ENCODE data around the gene SGCD.

SGCD gene

GRCh38 chr5:156473269-156473908 lies 146.4 kb downstream of the SGCD start:
- FAIRE-seq (no peak), DNase-seq (ENCODE audit: insufficient read length, low spot score) (no peak)
- no peak for TF ChIP-seq POLR2A (IDR thresholded peaks at IDR 0.05; ENCODE audit: low read depth, low read length)

GRCh38 chr5:156474251-156474650 lies 147.3 kb downstream of the SGCD start:
- DNase-seq (ENCODE audit: insufficient read length, low spot score) (no peak), FAIRE-seq (no peak)
- no peak for TF ChIP-seq POLR2A (IDR thresholded peaks at IDR 0.05; ENCODE audit: low read depth, low read length)

- TF ChIP-seq POLR2A (IDR thresholded peaks at IDR 0.05; ENCODE audit: low read depth, low read length), result no peak
- FAIRE-seq, result no peak
Observed at GRCh38 chr5:156475182-156476157, 148.5 kb downstream of the SGCD start.

GRCh38 chr5:156476158-156476551 lies 149.2 kb downstream of the SGCD start:
- no peak for TF ChIP-seq POLR2A (IDR thresholded peaks at IDR 0.05; ENCODE audit: low read depth, low read length)
- no peak for DNase-seq (ENCODE audit: insufficient read length, low spot score)
- FAIRE-seq, result no peak

More at GRCh38 chr5:156475182-156476157, 148.5 kb downstream of the SGCD start:
- DNase-seq (ENCODE audit: insufficient read length, low spot score), result no peak

- FAIRE-seq, result no peak
- DNase-seq (ENCODE audit: insufficient read length, low spot score), result no peak
- no peak for TF ChIP-seq POLR2A (IDR thresholded peaks at IDR 0.05; ENCODE audit: low read depth, low read length)
Observed at GRCh38 chr5:156476678-156477077, 149.7 kb downstream of the SGCD start.

GRCh38 chr5:156477196-156477595 lies 150.2 kb downstream of the SGCD start:
- no peak for TF ChIP-seq POLR2A (IDR thresholded peaks at IDR 0.05; ENCODE audit: low read depth, low read length)
- DNase-seq (ENCODE audit: insufficient read length, low spot score) (no peak), FAIRE-seq (no peak)

- no peak for TF ChIP-seq POLR2A (IDR thresholded peaks at IDR 0.05; ENCODE audit: low read depth, low read length)
- no peak for FAIRE-seq
- DNase-seq (ENCODE audit: insufficient read length, low spot score), result no peak
Observed at GRCh38 chr5:156479849-156480248, 152.9 kb downstream of the SGCD start.

GRCh38 chr5:156481741-156482140 lies 154.8 kb downstream of the SGCD start:
- no peak for TF ChIP-seq POLR2A (IDR thresholded peaks at IDR 0.05; ENCODE audit: low read depth, low read length)
- DNase-seq (ENCODE audit: insufficient read length, low spot score), result no peak
- FAIRE-seq, result no peak

GRCh38 chr5:156482818-156483217 lies 155.9 kb downstream of the SGCD start:
- no peak for DNase-seq (ENCODE audit: insufficient read length, low spot score)
- FAIRE-seq, result no peak
- TF ChIP-seq POLR2A (IDR thresholded peaks at IDR 0.05; ENCODE audit: low read depth, low read length), result no peak

GRCh38 chr5:156486394-156487238 lies 159.7 kb downstream of the SGCD start:
- FAIRE-seq (no peak), DNase-seq (ENCODE audit: insufficient read length, low spot score) (no peak)
- no peak for TF ChIP-seq POLR2A (IDR thresholded peaks at IDR 0.05; ENCODE audit: low read depth, low read length)

- FAIRE-seq (no peak), DNase-seq (ENCODE audit: insufficient read length, low spot score) (no peak)
- no peak for TF ChIP-seq POLR2A (IDR thresholded peaks at IDR 0.05; ENCODE audit: low read depth, low read length)
Observed at GRCh38 chr5:156491766-156492165, 164.8 kb downstream of the SGCD start.

- no peak for TF ChIP-seq POLR2A (IDR thresholded peaks at IDR 0.05; ENCODE audit: low read depth, low read length)
- DNase-seq (ENCODE audit: insufficient read length, low spot score) (no peak), FAIRE-seq (no peak)
Observed at GRCh38 chr5:156496291-156496690, 169.3 kb downstream of the SGCD start.

- TF ChIP-seq POLR2A (IDR thresholded peaks at IDR 0.05; ENCODE audit: low read depth, low read length), result no peak
- FAIRE-seq, result no peak
Observed at GRCh38 chr5:156497804-156498208, 170.8 kb downstream of the SGCD start.

More at GRCh38 chr5:156497804-156498208, 170.8 kb downstream of the SGCD start:
- DNase-seq (ENCODE audit: insufficient read length, low spot score), result no peak

Data from H54 (cell line).